Measurements from ENCODE around the gene CD8A. TPM values are rescaled to one million over a fixed set of nuclear protein-coding genes. Genes with fewer than 3 reads are reported as not detected.

The CD8A gene
- total RNA-seq, 4 donors from 2014 or later, result 0.83 to 5.5 (median 1.1) TPM

GRCh38 chr2:86818114-86818801 lies 27.5 kb upstream of the CD8A start:
- Histone ChIP-seq H3K9me3 (peaks cover 0 to 8% (median 4%) of the 10 kb centered on the region in 4 donors), H3K36me3 (no peaks in the 10 kb centered on the region), H3K4me3 (no peak overlapping the region), H3K4me1 (no peaks in the 10 kb centered on the region), H3K27ac (replicated peaks in 1 of 4) (no peak overlapping the region), H3K27me3 (peaks cover 0 to 26% (median 1%) of the 10 kb centered on the region in 4 donors)
- peak; percentile 3 for DNase-seq (ENCODE audit: extremely low spot score)
- no peak for TF ChIP-seq POLR2A (IDR thresholded peaks at IDR 0.05; ENCODE audit: low read depth)
- no peak for TF ChIP-seq CTCF (IDR thresholded peaks at IDR 0.05)
- no peak for TF ChIP-seq EP300 (IDR thresholded peaks at IDR 0.05)
- TF ChIP-seq POLR2AphosphoS5 (IDR thresholded peaks at IDR 0.05), result no peak
- intact Hi-C loops (cut with DNase I), result no loop called here
- WGBS, result 93% methylated on average over 4 of the region's 4 CpGs

- WGBS, result 100% methylated on average over 1 of the region's 1 CpG
- DNase-seq (ENCODE audit: extremely low spot score), result no peak
- Histone ChIP-seq H3K27me3 (peaks cover 0 to 41% (median 4%) of the 10 kb centered on the region in 4 donors), H3K4me3 (no peak overlapping the region), H3K9me3 (no peaks in the 10 kb centered on the region), H3K4me1 (no peaks in the 10 kb centered on the region), H3K36me3 (no peaks in the 10 kb centered on the region), H3K27ac (replicated peaks in 1 of 4) (no peak overlapping the region)
- no peak for TF ChIP-seq POLR2A (IDR thresholded peaks at IDR 0.05; ENCODE audit: low read depth)
- no peak for TF ChIP-seq EP300 (IDR thresholded peaks at IDR 0.05)
- no peak for TF ChIP-seq CTCF (IDR thresholded peaks at IDR 0.05)
- no peak for TF ChIP-seq POLR2AphosphoS5 (IDR thresholded peaks at IDR 0.05)
- intact Hi-C loops (cut with DNase I), result no loop called here
Observed at GRCh38 chr2:86815611-86816010, 24.9 kb upstream of the CD8A start.

- no peak for DNase-seq (ENCODE audit: extremely low spot score)
- intact Hi-C loops (cut with DNase I), result no loop called here
- Histone ChIP-seq H3K27ac (replicated peaks in 1 of 4) (no peak overlapping the region), H3K36me3 (no peaks in the 10 kb centered on the region), H3K4me1 (peaks cover 19 to 28% (median 27%) of the 10 kb centered on the region in 4 donors), H3K9me3 (no peaks in the 10 kb centered on the region), H3K4me3 (peak overlapping the region in 3 of 4 donors; percentile 4 to 15 (median 6)), H3K27me3 (peaks cover 8 to 63% (median 15%) of the 10 kb centered on the region in 4 donors)
- 31% methylated on average over 35 of the region's 43 CpGs for WGBS
- TF ChIP-seq CTCF (IDR thresholded peaks at IDR 0.05), result no peak
- no peak for TF ChIP-seq POLR2A (IDR thresholded peaks at IDR 0.05; ENCODE audit: low read depth)
- no peak for TF ChIP-seq EP300 (IDR thresholded peaks at IDR 0.05)
- TF ChIP-seq POLR2AphosphoS5 (IDR thresholded peaks at IDR 0.05), result no peak
Observed at GRCh38 chr2:86809481-86810121, 18.9 kb upstream of the CD8A start.

- TF ChIP-seq EP300 (IDR thresholded peaks at IDR 0.05) (no peak), POLR2AphosphoS5 (IDR thresholded peaks at IDR 0.05) (peak in 1 of 2 donors; percentile 44), POLR2A (IDR thresholded peaks at IDR 0.05; ENCODE audit: low read depth) (no peak), CTCF (IDR thresholded peaks at IDR 0.05) (peak; percentile 85 to 93 (median 87))
- 22% methylated on average over 26 of the region's 36 CpGs for WGBS
Observed at GRCh38 chr2:86808315-86809161, 17.8 kb upstream of the CD8A start.

More at GRCh38 chr2:86808315-86809161, 17.8 kb upstream of the CD8A start:
- no peaks in the 10 kb centered on the region for H3K36me3 ChIP-seq
- no peaks in the 10 kb centered on the region for H3K9me3 ChIP-seq
- H3K4me3 ChIP-seq, result peak overlapping the region; percentile 42 to 57 (median 50)
- H3K27me3 ChIP-seq, result peaks cover 8 to 57% (median 15%) of the 10 kb centered on the region in 4 donors
- intact Hi-C loops (cut with DNase I), result no loop called here
- DNase-seq (ENCODE audit: extremely low spot score), result peak; percentile 97
- peaks cover 19 to 28% (median 27%) of the 10 kb centered on the region in 4 donors for H3K4me1 ChIP-seq
- no peak overlapping the region for H3K27ac ChIP-seq (replicated peaks in 1 of 4)

Measured in esophagus muscularis mucosa (tissue), 4 donors.